HG02763 (cell line): ENCODE results near the gene LAMB1.
"Not testable (repeated sequence)": the region's sequence is repeated elsewhere in the genome, so short reads cannot be mapped to it uniquely, and the experiment has no call there.

ENCODE experiments used
- ATAC-seq: cut with Tn5 transposase; IDR thresholded peaks from one replicate; pipeline ENCODE4 v1.9.1; 2021; ENCODE audit warnings: mild to moderate bottlenecking, moderate library complexity; ENCODE audit not compliant: unreplicated experiment

LAMB1 gene

DNA sequence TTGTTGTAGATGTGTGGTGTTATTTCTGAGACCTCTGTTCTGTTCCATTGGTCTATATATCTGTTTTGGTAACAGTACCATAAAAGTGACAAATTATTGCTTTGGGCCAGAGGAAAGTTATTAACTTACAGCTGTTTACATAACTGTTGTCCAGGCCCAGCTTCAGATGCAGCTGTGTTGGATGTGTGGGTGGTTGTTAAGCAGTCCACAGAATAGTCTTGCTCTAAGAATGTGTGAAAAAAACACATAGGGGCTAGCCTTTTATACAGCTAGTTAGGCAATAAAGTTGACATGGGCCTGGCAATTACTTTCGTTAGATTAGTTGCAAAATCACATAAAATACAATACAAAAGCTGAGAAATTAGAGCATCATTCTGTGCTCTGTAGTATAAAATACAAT, 80.1 kb downstream of the LAMB1 start:
- no peak for ATAC-seq

DNA sequence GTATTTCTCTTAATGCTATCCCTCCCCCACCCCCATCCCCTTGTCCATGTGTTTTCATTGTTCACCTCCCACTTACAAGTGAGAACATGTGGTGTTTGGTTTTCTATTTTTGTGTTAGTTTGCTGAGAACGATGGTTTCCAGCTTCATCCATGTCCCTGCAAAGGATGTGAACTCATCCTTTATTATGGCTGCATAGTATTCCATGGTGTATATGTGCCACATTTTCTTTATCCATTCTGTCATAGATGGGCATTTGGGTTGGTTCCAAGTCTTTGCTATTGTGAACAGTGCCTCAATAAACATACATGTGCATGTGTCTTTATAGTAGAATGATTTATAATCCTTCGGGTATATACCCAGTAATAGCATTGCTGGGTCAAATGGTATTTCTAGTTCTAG, 81.1 kb downstream of the LAMB1 start:
- not testable (repeated sequence) for ATAC-seq

DNA sequence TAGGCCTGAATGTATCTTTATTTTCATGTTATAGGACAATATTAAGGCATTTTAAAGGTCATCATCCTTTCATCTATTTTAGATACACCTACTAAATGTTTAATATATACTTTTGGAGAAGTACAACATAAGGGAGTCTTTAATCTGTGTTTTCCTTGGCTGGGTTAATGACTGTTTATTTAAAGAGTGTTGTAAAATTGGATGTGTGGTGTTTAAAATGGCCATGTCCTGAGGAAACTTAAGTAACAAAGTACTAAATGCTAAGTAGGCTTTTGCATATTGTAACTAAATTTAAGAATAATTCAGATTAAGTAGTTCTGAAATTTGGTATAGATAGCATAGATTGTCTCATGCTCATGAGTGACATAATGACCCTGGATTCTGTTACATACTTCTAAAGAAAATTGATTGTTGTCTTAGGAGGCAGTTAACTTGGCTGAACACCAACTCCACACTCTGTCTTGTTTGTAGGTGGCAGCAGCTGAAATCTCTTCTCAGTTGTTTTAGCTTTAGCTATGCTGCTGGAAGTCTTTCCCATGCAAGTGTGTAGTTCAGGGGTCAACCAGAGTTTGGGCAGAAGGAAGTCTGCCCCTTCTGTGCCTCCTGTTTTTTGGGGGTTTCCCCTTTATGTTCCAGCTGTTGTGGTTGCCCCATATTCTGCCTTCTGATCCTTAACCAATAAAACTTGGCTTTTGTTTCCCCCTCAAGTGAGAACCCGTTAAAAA, 82.8 kb downstream of the LAMB1 start:
- ATAC-seq, result no peak

DNA sequence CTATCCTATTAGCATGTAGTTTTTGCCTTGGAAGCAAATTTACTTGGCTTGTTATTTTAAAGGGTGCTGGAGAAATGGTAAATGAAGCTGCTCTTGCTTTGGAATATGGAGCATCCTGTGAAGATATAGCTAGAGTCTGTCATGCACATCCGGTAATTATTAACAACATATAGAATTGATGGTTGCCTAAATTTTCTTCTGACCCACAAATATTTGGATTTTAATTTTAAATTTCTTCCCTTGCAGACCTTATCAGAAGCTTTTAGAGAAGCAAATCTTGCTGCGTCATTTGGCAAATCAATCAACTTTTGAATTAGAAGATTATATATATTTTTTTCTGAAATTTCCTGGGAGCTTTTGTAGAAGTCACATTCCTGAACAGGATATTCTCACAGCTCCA, 84.0 kb downstream of the LAMB1 start:
- ATAC-seq, result no peak

DNA sequence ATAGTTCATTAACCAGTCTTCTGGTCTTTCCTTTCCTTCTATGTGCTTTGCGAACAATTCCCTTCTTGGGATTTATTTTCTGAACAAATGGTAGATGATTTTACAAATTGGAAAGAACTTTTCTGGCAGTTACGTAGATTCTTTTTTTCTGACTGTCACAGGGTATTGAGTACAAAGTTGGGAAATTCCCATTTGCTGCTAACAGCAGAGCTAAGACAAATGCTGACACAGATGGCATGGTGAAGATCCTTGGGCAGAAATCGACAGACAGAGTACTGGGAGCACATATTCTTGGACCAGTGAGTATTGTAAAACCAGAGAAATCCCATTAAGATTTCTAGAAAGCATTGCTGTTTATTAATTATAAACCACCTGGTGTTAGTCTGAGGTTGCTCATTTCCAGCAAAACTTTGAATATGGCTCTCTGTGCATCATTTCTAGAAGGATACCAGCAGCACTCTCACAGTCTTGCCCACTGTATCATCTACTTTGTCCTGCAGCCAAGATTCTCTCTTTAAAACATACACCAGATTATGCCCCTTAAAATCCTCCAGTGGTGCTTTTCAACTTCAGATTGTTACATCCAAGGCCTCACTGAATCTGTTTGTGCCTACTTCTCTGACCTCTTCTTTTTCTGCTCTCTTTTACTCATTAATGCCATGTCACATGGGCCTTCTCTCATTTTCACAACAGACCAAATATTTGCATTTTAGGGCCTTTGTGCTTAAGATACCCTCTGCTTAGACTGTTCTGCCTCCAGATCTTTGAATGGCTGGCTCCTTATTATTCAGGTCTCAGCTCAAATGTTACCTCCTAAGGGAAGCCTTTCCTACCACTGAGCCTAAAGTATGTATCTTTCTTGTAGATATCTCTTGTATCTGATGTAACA, 85.0 kb downstream of the LAMB1 start:
- ATAC-seq, result peak; percentile 84

DNA sequence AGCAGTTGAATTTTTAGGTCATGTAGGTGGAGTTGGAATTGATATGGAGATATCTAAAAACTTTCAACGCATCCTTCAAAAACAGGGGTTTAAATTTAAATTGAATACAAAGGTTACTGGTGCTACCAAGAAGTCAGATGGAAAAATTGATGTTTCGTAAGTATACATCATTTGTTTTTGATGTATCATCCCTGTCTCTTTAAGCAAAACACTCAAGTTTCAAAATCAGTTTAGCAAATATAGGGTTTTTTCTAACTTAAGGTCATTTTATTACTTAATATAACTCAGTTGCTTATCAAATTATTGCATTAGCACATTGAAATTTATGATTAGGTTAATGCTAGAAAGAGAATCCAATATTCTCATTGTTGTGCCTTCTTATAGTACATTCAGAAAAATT, 87.4 kb downstream of the LAMB1 start:
- no peak for ATAC-seq

DNA sequence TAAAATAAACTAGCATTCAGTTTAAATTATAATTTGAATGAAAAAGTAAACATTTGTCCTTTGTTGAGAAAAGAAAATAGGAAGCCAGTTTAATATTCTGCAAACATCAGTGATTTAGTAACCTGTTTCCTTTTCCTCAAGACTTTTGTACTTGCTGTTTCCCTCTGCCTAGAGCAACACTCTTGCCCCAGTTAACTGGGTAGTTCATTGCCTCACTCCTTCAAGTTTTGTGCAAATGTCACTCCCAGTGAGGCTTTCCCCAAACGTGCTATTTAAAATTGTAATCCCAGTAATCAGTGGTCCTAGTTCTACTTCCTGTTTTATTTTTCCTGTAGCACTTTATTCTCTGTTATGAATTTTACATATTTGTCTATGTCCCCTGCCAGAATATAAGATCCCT, 88.1 kb downstream of the LAMB1 start:
- ATAC-seq, result no peak

DNA sequence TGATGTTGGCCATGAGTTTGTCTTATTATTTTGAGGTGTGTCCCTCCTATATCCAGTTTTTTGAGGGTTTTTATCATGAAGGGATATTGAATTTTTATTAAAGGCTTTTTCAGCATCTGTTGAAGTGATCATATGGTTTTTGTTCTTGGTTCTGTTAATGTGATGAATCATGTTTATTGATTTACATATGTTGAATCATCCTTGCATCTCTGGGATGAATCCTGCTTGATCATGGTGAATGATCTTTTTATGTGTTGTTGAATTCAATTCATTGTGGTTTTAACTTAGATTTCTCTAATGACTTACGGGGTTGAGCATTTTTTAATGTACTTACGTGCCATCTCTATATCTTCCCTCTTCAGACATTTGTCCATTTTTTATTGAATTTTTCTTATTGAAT, 89.1 kb downstream of the LAMB1 start:
- no peak for ATAC-seq

DNA sequence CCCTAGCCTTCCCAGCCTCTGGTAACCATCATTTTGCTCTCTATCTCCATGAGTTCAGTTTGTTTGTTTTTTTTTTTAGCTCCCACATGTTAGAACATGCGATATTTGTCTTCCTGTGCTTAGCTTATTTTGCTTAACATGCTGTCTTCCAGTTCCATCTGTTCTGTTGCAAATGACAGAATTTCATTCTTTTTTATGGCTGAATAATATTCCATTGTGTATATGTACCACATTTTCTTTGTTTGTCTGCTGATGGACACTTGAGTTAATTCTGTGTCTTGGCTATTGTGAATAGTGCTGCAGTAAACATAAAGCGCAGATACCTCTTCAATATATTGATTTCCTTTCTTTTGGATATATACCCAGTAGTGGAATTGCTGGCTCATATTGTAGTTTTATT, 91.0 kb downstream of the LAMB1 start:
- no peak for ATAC-seq

DNA sequence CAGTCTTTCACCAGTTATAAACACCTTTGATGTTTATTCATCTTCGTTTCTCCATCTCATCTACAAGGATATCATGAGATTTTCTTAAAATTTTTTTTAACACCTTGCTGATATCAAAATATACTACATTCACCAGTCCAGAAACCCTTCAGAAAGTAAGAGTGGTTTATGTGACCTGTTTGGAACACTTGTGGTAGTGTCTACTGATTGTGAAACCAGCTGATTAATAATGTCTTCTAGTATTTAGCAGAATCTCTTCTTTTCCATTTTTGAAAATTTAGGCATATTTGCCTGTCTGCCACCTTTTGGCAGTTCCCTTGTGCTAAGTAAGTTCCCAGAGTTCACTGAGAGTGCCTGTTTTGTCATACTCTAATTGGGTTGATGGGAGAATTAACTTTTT, 93.5 kb downstream of the LAMB1 start:
- ATAC-seq, result no peak

DNA sequence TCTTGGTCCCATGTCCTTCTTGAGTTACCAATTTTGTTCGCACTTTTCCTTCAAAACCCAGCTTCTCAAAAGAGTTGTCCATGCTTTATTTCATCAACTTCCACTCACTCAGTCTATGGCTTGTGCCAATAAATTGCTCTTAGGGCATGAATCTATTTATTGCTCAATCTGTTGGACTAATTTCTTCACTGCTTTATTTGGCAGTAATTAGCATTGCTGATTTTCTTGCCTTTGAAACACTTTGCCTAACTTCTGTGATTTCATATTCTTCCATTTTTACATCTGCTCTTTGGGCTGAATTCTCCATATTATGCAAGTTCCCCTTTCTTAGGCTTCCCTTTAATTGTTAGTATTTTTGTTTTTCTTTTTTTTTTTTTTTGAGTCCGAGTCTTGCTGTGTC, 95.2 kb downstream of the LAMB1 start:
- no peak for ATAC-seq

DNA sequence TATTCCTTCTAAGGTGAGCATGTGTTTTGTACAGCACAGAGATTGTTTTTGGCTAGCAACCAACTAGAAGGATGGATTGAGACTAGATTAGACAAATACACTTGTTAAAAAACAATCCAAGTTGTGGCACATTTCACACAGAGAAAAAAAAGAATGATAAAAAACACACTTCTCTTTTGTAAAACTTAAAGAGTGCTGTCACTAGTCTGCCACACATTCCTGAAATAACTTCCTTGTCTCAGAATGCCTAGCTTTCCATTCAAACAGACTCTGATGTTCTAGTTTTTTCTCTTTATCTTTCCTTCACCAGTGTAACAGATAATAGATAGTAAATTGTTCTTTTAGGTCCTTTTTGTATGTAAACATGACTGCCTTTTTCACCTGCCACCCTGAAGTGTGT, 100.6 kb downstream of the LAMB1 start:
- no peak for ATAC-seq

DNA sequence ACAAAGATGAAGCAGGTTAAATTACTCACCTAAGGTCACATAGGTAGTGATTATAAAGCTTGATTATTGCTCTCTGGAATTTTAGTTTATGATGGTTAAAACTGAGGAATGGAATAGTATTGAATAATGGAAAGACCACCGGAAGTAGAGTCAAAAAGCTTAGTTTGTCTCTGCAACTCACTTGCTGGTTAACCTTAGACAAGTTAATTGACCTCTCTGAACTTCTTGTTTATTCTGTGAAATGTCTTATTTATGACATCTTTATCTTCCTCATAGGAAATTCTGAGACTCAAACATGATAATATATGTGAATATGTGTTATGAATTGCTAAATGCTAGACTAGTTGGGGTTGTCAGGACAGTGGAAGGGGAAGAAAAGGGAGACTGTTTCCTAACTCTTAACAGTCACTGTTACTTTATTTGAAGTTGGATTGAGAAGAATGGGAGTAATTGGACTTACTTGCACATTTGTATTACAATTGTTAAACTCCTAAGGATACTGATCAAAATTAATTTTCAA, 102.4 kb downstream of the LAMB1 start:
- no peak for ATAC-seq

DNA sequence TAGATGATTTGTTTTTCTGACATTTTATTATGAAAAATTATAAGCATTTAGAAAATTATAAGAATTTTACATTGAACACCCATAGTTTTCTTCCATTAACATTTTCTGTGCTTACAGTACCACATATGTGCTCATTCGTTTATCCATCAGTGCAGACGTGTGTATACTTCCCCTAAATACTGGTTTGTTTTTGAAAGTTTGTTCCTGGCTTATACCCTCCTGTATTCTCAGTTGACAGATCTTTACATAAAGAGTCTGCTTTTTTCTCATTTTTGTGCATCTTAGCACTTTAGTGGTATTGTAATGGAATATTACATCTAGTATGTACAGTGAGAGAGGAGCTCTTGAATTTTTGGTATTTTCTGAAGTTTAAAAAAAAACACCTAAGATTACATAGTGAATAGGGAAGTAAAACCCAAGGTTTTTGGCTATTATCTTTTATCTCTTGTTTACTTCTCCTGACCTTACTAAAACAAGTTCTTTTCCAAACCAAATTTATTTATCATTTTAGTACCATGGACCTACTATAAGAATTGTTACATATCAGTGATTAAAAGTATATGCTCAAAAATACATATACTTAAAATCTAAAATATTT, 103.9 kb downstream of the LAMB1 start:
- no peak for ATAC-seq

DNA sequence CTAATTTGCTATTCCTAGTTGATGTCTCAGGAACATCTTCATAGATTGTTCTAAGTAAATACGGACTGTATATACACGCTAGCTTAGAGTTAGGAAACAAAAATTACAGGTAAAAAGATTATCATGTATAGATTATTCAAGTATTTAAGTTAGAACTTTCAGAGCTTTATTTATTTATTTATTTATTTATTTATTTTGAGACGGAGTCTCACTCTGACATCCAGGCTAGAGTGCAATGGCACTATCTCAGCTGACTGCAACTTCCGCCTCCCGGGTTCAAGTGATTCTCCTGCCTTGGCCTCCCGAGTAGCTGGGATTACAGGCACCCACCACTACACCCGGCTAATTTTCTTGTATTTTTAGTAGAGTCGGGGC, 110.6 kb downstream of the LAMB1 start:
- ATAC-seq, result not testable (repeated sequence)

DNA sequence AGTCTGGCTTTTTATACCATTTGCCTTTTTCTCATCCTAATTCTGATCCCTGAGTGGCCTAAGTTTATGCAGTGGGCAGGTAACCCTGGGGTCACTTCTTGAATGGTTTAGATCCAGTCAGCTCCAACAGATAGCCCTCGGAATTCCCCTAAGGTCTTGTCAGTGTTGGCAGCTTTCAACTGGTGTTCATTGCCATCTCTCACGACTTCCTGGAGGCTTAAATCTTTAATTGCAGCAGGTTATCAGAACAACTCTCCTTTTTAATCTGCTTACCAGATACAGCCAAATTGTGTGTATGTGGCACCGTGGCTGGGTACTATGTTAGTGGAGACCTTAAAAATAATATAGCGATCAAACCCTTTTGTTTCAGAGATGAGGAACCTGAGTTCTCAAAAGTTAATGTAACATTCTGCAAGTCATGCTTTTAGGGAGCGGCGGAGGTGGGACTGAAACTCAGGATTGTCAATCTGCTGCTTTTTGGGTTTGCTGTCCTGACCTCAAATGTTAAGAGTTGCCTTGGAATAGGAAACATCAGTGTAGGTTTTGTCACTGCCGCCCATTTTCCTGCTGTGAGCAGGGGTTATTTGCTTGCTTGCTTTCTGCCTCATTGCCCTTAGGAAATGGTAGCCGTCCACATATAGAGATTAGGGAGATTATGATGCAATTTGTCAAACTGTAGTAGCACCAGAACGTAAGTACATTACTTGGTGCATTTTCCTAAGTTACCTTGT, 111.2 kb downstream of the LAMB1 start:
- ATAC-seq, result peak; percentile 17

DNA sequence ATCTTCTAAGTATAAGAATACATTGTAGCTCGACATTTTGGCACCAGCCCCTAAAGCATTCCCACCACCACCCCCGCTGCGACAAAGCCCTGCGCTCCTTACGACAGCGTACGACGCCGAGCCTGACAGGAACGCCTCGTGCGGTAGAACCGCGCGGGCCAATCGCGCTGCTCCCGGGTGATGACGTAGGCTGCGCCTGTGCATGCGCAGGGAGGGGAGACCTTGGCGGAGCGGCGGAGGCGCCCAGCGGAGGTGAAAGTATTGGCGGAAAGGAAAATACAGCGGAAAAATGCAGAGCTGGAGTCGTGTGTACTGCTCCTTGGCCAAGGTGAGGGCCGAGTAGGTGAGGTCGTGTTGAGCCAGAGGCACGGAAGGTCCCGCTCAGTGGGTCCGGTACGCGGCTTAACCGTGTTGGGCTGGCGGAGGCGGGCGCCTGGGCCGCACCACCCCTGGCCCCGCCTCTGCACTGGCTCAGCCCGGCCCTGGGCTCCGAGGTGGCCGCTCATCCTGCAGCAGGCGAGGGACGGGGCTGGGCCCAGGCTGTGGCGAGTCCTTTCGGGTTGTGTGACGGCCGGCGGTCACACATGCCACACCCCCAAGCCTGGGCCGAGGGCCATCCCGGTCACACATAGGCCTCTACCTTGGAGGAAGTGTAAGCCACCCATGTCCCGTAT, 111.9 kb downstream of the LAMB1 start, which contains the start of gene DLD:
Gene DLD (plus strand): TSS at position 222 of the 674 bp plus-strand sequence. CDS start 68 bp downstream, at position 290.
- peak; percentile 98 for ATAC-seq

DNA sequence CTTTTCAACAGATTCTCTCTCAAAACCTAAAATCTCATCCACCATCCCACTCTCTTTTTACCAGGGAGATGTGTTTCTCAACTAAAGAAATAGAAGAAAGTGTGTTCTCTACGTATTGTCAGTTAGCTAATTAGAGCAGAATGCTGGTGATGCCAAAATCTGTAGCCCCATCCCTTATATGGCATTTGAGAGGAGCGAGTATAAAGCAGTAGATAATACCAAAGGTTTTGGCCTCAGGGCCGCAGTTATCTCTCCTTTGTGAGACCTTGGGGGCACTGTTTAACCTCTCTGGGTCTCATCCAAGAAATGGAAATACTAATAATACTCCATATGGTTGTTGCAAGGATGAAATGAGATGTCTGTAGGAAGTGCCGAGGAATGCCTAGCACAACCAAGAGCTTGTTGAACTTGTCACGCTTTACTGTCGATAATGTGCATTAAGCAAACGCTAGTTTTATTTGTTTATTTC, 112.4 kb downstream of the LAMB1 start:
- ATAC-seq, result no peak

DNA sequence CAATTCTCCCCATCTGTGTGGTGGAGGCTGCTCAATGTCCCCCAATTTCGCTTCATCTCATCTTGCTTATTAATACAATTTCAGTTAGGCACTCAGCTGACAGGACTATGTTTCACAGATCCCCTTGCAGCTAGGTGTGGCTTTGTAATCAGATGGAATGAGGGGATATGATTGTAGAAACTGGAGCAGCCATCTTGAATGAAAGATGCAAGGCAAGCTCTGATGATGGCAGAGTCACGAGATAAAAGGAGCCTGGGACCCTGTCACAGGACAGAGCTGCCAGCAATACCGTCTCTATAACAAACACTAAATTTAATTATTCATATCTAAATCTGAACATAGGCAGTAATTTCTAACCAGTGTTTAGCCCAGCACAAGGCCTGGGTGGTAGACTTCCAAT, 113.0 kb downstream of the LAMB1 start:
- ATAC-seq, result no peak

DNA sequence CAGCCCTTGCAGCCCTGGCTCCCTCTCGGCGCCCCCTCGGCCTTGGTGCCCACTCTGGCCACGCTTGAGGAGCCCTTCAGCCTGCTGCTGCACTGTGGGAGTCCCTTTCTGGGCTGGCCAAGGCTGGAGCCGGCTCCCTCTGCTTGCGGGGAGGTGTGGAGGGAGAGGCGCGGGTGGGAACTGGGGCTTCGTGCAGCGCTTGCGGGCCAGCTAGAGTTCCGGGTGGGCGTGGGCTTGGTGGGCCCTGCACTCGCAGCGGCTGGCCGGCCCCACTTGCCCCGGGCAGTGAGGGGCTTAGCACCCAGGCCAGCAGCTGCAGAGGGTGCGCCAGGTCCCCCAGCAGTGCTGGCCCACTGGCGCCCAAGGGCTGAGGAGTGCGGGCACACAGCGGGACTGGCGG, 115.1 kb downstream of the LAMB1 start:
- ATAC-seq, result not testable (repeated sequence)
